ENCODE data around the gene RBM4B.

- TF ChIP-seq CTCF (IDR thresholded peaks at IDR 0.05; ENCODE audit: borderline replicate concordance, extremely low read depth, low read length, poor library complexity, severe bottlenecking) (no peak), EZH2 (IDR thresholded peaks at IDR 0.05; ENCODE audit: borderline replicate concordance, low read depth, low read length, severe bottlenecking) (no peak)
These were observed 52.5 kb downstream of the RBM4B start for GRCh38 chr11:66625041-66625751.
